HG03095 (cell line): ENCODE measurements around the gene CCNL1.

Experiments
- ATAC-seq: cut with Tn5 transposase; IDR thresholded peaks from one replicate; pipeline ENCODE4 v1.9.1; 2021; ENCODE audit warnings: moderate library complexity; ENCODE audit not compliant: unreplicated experiment

Gene CCNL1

DNA sequence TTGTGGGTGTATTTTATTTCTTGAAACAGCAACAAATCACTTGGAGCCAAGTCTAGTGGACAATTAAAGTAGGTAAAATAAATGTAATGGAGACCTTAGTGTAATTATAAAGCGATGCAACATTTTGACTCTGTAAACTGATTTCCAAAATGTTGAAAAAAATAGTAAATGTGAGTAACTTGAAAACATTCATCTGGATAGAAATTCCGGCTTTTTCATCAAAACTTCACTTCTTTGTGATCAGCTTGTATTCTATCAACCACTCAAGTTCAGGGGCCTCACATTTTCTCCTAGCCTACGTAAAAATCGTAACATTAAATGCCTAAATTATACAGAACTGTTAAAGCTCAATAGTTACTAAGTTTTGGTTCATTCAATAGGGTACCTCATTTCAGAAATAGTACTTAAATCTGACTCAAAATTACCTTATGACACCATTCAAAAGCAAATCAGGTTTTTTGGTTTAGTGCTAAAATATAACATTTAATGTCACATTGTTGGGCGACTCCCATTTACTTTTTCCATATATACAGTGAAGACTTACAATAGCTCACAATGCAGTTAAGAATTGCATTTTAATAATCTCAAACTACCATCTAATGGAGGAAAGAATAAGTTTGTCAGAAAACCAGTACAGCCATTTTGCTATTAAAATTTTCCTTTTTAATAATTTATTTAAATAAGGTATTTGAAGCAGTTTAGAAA, 12.7 kb downstream of the CCNL1 start:
- ATAC-seq, result no peak

DNA sequence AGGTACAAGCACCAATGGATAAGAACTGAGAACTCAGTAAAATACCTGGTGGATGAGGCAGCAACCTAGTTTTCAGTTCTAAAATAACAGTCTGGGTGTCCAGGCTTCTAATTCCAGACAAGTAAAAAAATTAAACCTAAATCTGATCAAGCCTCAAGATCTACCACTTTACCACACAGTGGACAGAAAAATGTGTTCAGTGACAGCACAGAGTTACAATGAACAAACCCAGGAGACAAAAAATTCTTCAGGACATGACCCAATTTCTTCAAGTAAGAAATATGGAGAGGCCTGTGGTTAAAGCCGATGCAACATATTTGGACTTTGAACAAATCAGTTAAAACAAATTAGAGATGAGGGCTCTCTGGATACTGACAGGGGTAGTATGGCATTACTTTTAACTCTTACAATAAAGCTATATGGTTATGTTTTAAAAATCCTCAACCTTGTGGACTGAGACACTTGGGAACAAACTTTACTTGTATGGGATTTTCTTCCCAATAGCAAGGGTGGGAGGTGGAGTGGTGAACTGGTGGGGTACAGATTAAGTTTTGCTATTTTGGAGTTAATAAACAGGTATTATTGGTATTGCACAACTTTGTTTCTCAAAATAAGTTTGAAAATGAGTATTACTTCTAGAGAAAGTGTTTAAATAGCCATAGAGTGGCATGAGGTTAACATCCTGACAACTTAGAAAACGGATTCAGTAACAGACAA, 14.2 kb downstream of the CCNL1 start:
- ATAC-seq, result no peak

DNA sequence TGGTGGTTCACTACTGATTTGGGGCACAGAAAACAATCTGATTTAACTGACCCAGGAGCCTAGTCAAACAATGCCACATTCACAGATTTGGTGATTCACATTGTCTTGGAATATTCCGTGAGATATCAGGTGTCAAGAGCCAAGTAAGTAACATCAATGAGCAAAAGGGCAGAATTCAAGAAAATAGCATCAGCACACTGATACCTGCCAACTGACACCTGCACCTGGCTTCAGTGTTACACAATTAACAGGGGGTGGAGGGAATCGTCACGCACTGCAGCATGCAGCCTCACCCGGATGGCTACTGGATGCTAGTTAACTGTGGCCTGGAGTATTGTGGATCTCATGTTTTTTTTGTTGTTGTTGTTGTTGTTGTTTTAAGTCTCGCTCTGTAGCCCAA, 17.6 kb downstream of the CCNL1 start:
- no peak for ATAC-seq

DNA sequence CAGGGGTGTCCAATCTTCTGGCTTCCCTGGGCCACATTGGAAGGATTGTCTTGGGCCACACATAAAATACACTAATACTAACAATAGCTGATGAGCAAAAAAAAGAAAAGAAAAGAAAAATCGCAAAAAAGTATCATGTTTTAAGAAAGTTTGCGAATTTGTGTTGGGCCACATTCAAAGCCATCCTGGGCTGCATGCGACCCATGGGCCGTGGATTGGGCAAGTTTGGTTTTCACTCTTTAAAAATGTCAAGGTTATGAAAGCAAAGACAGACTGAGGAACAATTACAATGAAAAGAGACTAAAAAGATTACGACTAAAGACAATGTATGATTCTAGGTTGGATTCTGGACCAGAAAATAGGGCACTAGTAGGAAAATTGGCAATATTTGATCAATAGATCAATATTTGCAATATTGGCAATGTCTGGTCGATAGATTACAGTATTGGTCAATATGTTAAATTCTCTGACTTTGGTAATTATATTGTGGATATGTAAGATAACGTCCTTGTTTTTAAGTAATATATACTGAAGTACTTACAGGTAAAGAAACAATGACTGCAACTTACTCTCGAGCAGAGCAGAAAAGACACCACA, 19.9 kb downstream of the CCNL1 start:
- ATAC-seq, result no peak

DNA sequence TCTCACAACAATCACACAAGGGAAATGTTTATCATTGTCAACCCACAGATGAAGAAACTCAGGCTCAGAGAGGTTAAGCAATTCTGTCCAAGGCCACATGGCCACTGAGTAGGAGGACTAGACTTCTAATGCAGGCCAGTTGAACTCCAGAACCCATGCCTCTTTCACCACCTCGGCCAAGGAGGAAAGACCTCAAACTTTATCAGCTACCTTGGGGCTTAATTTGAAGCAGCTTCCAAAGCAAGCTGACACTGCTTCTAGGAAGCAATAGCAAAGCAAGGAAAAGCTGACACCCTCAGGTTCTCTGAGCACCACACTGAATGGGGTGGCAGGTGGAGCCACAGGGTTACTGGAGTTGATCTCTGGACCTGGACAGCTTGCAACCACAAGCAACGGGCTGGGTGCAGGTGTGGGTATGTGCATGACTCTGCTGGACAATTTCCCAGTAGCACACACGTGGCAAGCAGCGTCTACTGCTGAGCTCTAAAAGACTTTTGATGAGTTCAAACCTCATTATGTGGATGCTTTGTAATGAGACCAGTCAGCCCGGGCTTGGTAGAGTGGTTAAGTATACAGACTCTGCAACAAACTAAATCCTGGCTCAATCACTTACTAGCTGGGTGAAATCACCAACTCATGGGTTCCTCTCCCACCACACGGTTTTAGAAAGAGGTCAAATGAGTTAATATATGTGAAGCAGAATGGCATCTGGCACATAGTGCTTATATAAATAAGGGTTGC, 23.1 kb downstream of the CCNL1 start:
- ATAC-seq, result no peak

DNA sequence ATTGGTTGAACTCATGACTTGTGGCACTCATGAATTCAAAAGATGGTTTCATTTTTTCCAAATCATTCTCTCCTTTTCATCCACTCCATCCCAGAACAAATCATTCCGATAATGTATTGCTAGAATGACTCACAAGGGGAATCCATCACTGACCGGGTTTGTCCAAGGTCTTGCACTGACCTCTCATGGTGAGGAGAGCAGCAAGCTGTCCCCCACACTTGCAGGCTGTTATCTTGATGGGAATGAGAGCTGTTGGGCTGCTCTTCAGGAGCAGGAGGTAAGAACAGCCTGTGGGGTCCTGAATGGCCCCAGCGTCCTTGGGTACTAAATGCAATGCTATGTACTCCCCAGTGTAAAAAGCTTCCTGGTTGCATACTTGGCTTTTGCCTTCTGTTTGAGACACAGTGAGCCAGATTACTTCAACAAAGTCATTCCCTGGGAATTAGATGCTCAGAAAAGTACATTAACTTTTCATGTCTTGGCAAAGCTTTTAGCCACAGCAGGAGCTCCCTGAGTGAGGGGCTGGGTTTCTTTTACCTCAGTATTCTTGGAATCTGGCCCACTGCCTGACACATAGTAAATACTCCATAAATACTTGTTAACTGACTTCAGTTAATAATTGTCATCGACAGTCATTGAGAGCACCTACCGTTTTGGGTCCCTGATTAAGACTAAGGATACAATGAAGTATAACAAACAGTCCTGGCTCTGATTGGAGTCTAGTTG, 24.1 kb downstream of the CCNL1 start:
- no peak for ATAC-seq

DNA sequence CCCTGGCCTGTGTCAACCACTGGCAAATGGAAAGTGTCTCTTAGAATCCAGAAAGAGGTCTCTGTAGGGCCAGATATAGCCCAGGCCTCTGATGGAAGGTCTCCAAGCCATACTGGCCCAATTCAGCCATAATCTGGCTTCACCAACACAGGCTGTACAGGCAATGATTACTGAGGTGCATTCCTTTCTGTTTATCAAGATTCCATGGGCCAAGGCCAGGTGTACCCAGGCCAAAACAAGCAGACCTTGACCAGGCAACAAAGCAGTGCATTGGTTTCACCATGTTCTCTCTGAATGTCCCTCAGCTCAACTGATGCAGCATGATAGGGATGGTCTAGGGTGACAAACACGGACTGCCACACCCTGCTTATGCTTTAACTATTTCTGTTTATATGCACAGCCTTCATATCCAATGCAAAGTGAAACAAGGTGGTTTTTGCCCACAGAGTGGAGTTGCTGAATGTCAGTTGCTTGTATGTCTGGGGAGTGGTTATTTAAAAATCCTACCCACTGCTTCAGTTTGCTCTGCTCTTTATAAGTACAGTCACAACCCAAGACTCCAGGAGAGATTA, 25.2 kb downstream of the CCNL1 start:
- no peak for ATAC-seq

DNA sequence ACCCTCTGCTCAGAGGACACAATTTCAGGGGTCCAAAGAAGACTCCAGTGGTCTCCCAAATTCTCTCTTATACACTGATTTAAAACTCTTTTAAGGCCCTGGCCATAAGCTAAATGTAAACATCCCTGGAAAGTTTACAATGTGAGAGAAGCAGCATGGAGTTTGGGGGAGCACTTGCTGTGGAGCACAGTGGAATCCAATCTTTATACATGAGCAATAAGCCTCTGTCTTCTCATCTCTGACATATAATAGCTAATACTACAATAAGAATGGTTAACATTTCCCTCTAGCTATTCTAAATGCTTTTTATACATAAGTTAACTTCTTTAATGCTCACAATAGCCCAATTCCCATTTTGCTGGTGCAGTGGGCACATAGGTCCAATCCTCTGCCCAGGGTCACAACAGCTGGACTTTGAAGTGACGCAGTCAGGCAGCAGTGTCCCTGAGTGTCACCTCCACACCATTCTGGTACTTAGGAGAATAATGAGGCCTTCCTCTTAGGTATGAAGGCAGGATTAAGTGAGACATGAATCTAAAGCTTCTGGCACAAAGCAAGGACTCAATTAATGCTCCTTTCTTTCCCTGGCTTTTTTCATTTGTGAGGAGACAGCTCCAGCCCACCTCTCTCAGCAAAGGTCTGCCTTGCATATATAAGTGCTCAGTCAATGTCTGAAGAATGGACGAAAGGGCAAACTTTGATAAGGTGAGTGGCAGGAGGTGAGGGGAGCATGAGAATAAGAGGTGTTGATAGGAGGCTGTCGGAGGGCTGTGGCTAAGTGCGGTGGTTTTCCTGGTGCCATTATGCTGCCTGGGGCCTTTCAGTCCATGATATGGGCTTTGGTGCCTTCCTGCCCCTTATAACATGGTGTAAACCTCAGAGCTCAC, 26.3 kb downstream of the CCNL1 start:
- ATAC-seq, result no peak

DNA sequence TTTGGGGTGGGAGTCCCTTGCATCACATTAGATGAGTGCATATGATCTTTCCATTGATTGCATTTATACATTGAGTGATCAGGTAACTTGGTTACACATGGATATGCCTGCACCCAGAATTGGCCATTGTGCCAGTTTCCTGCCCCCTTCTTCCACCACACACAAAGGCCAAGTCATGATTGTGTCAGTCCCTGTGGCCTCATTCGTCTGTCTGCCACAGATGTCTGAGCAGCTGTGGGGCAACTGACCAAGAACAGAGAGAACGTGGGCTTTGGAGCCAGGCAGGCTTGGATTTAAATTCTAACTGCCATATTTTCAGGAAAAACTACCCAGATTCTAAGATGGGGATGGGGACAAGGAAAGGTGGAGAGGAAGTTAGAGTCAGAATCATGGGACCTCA, 27.0 kb downstream of the CCNL1 start:
- no peak for ATAC-seq

DNA sequence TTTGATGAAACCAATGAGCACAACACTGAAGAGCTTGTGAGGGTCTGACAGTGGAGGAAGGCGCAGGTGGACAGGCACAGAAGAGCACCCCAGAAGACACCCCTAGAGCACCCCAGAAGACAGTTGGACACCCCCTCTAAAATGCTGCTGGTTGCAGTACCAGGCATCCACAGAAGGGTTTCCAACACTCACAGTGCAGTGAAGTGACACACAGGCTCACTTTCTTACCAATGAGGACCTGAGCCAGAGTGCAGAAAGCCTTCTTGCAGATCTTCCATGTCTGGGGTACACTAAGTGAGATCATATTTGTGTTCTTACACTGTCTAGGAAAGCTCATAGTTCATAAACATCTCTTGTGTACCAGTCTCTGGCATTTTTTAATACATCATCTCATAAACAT, 27.6 kb downstream of the CCNL1 start:
- no peak for ATAC-seq

DNA sequence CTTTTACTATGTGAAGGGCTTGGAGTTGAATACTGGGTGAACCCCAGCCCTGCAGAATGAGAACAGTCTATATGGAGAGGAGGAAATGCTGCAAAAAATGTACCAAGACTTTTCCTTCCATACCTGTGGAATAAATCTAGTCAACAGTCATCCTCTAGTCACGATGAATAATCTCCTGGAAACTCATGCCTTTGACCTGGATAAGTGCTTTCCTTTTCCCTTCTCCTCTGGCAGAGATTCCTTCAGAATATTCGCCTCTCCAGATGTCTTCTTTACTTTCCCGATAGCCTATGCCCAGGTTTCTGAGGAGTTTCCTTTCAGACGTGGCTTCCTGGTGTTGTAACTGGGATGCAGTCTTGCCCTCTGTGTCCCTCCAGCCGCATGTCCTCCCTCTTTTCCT, 28.1 kb downstream of the CCNL1 start:
- no peak for ATAC-seq

DNA sequence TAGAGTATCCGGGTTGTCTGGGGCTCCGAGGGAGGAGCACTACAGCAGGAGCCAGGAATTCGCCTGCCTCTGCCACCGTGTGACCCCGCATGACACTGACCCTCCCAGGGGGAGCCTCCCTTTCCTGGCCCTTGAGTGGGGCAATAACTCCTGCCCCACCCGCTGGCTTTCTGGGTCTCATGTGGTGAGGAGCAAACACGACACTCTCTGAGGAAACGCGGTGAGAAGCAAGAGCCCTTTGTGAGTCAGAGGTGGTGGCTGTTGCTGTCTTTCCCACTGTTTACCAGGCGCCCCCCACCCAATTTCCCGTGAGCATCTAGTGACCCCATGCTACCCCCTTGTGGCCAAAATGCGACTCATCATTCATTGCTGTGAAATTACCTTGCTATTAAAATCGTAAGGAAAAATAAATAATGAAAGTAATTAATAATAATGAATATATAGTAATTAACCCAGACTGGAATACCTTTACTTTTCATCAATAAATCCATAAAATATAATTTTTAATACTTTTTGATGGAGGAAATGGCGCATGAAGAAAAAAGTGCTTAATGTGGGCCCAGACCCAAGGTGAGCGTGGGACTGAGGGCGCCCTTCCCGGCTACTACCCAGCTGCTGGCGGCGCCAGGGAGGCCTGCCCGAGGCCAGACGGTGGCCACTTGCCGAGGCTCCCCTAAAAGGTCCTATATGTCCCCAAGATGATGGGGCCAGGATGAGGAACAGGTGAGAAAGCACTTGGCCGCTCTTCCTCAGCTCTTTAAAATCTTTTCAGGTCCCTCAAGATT, 29.3 kb downstream of the CCNL1 start:
- no peak for ATAC-seq

DNA sequence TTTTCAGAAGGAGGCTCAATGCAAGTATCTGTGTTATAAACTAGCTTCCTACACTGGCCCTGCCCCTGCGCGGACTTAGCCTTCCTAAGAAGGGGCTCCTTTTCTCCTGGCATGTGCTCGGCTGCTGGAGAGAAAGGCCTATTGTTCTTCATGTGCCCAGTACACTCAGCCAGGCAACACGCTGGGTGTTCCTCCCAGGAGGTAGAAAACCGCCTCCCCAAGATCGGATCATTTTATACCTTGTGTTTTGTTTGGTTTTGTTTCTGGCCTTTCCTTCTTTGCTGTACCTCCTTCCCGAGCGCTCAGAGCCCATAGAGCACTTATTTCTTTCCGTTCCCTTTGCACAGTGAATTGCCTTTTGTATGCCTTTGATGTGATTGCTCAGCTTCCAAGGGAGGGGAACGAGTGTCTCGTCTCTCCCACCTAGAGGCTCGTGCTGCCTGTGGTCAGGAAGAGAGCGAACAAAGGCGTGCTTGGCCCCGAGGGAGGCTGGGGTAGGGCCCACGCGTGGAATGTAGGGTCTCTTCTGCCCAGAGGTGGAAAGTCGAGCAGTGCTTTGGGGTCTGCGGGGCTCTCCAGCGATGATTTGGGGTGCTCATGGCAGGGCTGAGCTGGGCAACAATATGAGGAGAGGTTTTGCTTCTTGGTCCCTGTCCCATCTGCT, 30.0 kb downstream of the CCNL1 start:
- no peak for ATAC-seq

DNA sequence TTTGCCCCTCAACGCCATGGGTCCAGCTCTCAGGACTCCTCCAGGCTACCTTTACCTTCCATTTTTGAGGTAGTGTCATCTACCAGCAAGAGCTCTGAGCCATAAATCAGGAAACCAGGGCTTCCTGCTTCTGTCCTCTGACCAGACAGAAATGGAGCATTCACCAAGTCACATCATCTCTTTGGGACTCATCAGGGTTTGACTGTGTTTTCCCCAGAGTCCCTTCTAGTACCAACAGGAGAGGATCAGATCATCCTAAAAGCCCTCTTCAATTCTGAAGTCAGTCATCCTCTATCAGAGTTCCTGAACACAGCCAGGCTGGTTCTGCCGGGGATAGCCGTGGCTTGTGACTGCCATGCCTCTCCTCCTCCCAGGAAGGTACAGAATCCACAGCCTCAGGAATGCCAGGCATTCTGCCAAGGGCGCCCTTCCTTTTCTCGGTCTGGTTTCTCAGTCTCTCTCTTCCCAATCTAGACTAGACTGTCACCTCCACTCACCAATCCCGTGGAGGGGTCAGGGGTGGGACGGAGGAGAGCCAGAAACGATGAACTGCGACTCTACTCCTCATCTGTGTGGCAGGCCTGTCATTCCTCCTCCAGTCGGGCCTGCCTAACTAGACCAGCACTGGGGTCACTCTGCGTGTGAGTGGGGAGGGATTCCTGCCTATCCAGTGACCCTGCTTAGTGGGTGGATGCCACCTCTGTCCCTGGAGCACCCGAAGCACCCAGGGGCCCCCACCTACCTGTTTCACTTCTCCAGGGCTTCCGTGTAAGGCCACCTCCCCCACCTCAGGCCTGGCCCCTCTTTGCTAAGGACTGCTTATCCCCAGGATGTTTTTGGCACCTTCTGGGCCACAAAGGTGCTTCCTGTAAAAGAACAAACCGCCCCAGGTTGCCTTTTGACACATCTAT, 30.9 kb downstream of the CCNL1 start:
- ATAC-seq, result no peak

DNA sequence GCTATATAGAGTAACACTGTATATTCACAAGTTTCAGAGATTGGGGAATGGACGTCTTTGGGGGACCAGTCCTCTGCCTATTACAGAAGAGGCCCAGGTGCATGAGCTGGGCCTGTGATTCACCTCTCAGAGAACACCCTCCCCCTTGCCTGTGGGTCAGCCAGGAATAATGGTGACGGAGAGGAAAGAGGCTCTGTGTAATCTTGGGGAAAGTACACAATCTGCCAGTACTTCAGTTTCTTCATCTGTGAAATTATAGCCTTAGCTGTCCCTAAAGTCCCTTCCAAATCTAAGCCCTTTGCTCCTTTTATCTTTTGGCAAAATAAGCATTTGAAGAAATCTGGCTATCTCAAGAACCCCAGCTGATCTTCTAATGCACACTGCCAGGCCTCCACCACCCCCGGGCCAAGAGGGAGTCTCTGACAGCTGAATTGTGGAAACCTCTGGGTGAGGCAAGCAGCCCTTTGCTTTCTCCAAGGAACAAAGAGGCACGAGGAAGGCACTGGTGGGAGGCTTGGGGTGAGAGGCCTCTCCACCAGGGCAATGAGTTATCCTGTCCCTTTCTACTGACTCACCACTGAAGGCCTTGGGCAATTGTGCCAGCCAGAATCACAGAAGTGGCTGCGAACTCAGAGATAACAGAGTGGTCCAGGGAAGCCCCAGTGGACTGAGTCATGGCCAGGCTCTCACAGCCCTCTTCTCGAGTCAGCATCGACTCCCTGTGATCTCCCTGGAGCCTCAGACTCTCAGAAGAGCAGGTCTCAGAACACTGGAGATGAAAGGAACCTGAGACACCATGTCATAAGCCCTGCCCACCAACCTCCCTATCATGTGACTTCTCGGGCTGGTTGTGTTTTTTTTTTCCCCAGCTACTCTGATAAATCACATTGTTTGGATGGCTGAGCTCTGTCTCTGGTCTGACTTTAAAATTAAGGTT, 31.8 kb downstream of the CCNL1 start:
- ATAC-seq, result no peak

DNA sequence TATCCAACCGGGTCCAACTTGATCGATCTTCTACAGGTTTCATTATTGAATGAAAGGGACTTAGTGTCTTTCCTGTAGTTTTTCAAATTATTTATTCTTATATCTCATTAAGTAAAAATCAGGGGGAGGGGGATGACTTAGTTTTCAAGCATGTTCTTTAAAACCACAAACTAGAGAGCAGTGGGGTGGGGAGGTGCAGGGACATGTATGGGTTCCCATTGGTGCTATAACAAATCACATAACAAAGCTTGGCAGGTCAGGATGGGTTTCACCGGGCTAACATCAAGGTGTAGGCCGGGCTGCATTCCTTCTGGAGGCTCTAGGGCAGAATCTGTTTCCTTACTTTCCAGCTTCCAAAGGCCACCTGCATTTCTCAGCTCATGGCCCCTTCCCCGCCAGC, 32.7 kb downstream of the CCNL1 start:
- ATAC-seq, result no peak
